ENCODE results near the gene FMN2.

FMN2 gene

DNA sequence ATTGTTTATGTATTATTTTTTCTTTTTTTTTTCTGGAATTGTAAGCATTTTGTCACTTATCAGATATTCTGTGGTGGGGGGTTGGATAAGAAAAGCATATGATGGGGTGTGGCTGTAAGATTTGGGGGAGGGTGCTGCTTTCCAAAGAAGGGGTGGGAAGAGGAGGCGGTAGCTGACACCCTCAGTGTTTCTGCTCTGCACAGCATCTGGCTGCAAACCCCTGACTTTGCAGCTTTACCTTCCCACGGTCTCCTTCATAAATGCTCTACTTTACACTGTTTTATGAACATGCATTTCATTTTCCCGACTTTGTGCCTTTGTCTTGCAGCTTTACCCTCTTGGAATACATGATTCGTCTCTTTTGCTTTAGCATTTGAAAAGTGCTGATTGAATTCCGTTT is 7.6 kb downstream of the FMN2 start:
- DNase-seq, result no peak

DNA sequence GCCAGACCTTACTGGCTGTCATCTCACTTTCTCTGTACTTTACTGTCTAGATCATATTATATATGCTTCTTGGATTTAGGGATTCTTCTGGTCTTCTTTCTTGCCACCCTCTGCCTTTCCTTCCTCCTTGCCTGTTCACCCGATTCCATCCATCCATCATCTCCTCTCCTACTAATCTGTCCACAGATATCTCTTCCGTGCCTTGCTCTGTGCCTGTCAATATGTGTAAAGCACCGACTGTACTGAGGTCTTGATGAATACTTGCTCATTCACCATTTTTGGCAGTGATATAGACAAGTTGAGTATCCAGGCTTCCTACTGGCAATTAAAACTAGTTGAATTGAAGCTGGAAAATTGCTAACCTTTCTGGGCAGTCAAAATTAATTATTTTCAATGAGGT is 8.1 kb downstream of the FMN2 start:
- DNase-seq, result no peak

DNA sequence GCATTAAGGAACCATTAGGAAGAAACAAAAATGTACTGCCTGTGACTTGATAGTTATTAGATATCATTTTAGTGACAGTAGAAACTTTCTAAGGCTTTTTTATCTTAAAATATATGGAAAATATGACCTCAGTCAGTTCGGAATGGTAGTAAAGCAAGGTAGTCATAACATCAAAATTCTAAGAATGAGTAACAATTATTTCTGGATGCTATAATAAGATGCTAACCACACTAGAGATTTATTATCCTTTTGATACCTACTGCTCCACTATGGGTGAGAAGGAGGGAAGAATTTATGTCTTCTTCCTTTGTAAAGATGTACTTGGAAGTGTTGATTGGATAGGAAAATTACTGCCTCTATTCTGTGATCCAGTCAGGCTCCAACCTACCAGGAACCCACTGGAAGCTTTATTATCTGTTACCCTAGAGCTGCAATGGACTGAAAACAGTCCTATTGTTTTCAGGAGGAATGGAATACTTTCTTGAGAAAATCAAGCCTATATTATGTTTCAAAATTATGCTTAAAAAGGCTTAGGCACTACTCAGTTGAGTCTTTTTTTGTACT is 8.8 kb downstream of the FMN2 start:
- DNase-seq, result no peak

DNA sequence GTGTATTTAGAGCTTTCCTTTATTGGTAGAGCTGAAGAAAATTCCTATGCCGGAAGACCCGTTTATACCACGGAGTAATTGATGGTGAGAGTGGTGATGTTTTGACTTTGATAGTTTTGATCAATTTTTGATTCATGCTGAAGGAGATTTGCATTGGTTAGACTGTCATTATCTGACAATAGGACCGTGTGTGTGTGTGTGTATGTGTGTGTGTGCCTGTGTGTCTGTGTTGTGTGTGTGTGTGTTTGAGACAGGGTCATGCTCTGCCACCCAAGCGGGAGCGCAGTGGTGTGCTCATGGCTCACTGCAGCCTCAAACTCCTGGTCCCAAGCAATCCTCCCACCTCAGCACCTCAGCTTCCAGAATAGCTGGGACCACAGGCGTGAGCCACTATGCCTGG is 9.6 kb downstream of the FMN2 start:
- DNase-seq, result no peak

DNA sequence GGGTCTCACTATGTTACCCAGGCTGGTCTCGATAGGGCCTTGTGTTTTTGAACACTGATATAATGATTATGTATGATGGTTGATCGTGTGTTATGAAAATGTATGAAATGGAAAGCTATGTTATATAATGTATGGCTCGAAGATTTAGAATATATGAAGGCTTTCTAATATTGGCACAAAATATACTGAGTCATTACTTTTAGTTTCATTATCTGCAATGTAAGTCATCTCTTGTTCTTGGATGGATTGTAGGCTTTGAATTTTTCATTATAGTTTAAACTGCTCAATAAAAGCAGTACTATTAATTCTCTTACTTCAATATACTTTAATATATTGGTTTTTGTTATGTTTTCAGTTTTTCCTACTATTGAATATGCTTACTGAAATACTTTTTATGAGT is 10.1 kb downstream of the FMN2 start:
- DNase-seq, result no peak

DNA sequence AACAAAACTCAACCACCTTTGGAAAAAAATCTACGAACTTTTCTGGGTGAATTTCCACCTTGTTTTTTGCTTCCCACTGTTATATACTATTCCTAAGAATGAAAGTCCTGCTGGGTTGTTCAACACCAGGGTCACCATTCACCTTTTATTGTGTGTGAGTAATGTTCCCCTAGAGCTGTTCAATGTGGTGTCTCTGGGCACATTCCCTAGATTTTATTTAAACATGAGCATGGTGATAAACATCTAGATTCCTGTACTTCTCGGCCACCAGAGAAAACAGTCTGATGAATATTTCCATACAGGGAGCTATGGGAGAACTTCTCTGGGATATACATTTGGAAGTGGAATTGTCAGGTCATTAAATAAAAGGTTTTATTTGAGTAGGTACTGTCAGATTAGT is 13.0 kb downstream of the FMN2 start:
- no peak for DNase-seq

DNA sequence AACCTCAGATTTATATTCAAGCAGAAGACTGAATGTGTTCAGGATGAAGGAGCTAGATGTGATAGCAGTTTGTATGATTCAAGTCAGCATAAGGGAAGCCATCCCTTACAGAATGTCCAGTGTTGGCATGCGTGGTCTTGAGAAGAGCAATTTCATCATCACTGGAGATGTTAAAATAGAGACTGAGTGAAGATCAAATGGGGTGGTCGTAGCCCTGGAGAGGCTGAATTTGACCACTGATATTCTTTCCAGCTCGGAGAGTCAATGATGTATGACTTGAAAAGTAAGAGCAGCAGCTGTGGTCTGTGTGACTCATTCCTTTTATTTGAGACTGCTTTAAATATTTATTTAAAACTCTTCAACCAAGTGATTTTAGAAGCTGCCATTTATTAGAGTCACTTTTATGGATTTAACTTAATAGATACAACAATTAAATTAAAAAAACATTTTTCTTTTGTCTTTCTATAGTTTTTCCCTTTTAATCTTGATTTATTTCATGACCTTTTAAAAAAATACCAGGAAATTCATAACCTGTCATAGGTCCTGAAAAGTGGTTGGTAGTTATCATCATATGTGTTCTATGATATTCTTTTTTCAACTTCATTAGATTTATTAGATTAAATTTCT is 15.5 kb downstream of the FMN2 start:
- DNase-seq, result no peak

DNA sequence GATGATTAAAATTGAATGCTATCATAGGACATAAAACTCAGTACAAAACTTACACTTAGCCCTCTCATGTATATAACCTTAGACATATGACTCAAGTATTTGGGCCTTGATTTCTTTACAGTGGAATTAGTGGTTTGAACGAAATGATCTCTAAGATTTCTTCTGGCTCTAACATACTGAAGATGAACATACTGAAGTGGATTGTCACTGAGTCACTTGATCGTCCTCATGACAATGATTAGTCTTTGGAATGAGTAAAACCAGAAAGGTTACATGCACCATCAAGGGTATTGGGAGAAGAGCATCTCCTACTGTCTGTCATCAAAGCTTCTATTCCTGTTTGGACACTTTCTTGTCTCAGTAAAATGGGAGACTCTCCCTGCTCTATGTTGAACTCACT is 17.4 kb downstream of the FMN2 start:
- no peak for DNase-seq

DNA sequence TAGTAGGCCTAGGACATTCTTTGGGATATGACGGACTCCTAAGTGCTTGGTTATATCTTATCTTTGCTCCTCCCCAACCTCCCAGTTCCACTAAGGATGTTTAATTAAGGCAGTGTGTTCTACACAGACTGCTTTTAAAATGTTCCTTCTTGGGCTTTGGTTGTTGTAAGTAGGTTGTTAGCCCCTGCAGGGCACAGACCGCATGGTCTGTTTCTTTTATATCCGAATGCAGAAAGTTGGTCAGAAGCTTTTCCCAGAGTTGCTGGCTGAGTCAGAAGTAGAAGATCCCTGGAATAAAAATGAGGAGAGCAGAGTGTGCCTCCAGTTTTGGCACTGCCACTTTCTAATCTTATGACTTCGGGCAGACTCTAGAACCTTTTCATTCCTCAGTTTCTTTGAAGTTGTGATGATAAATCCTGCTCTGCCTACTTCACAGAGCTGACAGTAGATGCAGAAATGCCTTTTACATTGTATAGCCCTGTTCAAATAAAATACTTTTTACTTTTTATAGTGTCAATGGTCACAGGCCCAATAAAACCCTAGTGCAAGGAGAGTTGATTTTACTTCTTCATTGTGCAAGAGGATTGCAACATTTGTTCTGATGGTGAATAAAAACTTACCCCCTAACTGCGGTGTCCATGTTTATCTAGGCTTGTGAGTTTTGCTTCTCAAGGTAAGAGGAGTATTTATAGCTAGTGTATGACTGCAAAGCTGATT is 18.4 kb downstream of the FMN2 start:
- DNase-seq, result no peak

DNA sequence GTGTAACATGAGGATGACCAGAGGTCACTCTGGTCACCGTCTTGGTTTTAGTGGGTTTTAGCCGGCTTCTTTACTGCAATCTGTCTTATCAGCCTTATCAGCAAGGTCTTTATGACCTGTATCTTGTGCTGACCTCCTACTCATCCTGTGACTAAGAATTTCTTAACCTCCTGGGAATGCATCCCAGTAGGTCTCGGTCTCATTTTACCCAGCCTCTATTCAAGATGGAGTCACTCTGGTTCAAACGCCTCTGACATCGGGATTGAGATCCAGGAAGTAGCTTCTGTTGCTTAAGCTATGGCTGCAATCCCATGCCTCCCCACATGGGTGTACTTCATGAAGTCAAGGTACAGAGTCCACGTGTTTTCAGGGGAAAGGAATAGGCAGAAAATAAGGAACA is 19.9 kb downstream of the FMN2 start:
- DNase-seq, result no peak

DNA sequence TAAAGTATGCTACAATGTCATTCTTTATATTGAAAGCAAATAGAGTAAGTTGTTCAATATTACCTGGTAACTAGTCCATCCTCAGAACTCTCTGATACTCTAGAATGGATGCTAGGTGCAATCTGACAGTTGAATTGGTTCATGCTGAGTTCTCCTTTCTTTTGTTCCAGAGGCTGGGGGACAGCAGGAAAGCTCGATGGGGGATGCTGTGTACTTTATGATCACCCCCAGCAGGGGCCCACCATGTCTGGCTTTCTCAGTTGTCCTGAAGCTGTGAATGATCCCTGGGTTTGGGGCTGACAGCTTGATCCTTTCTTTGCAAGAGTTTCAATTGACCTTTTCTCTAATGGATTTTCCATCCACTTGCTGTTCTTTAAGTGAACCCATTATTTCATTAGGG is 22.5 kb downstream of the FMN2 start:
- no peak for DNase-seq

DNA sequence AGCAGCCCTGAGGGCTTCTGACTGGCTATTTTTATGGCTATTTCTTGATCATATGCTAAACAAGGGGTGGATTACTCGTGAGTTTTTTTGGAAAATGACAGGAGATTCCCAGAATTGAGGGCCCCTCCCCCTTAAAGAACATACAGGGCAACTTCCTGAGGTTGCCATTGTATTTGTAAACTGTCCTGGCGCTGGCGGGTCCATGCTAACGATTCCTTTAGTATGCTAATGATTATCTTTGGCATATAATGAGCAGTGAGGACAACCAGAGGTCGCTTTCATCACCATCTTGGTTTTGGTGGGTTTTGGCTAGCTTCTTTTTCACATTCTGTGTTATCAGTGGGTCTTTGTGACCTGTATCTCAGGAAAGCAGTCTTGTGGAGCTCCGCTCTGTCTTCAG is 24.1 kb downstream of the FMN2 start:
- DNase-seq, result no peak

DNA sequence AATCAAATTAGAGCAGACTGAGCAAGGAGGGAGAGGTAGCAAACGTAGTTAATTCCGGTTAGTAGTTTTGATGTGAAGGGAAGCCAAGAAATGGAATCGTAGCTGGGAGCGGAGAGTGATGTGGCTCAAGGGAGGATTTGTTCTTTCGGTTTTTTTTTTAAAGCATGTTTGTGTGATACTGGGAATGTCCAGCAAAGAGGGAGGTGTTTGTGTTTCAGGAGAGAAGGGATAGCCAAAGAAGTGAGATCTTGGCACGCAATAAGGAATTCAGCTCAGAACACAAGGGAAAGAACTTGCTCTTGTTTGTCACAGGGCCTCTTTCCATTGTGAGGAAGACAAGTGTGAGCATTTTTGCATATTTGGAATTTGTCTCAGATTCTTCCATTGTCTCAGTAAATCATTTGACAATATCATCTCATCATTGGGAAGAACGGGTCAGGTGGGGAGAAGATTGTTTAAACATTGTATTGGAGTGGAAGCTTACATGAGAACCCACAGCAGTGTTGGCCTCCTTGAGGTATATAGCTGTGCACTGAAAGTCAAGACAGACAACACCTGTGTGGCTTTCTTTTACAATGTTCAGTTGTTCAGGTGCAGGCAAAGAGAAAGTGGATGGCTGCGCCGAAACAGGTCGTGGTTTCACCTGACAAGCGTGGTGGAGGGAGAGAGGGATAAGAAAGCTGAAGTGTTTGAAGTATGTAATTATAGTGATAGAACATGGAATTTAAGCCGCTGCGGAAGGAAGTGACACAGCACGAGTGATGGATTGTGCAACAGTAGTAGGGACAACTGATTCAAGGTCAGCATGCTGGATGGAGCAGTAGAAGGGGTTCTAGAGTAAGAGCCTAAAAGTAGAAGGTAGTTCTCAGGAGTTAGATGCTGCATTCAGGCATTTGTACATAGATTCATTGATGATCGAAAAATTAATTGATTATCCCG is 25.4 kb downstream of the FMN2 start:
- no peak for DNase-seq

DNA sequence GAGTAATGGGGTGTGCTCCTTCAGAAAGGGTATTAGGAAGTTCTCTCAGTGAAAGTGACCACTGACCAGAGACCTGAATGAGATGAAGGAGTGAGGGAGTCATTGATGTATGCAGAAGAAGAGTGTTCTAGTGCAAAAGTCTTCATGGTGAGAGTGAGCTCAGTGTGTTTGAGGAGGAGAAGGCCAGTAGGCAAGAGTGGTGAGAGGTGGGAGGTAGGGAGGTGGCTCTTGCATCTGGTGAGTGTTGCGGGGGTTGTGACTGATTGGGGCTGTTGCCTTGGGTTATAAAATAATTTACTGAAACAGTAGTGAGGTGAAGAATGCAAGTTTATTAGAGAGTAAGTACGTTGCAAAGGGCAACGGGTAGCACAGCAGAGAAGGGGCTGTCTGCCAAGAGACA is 26.2 kb downstream of the FMN2 start:
- DNase-seq, result no peak

DNA sequence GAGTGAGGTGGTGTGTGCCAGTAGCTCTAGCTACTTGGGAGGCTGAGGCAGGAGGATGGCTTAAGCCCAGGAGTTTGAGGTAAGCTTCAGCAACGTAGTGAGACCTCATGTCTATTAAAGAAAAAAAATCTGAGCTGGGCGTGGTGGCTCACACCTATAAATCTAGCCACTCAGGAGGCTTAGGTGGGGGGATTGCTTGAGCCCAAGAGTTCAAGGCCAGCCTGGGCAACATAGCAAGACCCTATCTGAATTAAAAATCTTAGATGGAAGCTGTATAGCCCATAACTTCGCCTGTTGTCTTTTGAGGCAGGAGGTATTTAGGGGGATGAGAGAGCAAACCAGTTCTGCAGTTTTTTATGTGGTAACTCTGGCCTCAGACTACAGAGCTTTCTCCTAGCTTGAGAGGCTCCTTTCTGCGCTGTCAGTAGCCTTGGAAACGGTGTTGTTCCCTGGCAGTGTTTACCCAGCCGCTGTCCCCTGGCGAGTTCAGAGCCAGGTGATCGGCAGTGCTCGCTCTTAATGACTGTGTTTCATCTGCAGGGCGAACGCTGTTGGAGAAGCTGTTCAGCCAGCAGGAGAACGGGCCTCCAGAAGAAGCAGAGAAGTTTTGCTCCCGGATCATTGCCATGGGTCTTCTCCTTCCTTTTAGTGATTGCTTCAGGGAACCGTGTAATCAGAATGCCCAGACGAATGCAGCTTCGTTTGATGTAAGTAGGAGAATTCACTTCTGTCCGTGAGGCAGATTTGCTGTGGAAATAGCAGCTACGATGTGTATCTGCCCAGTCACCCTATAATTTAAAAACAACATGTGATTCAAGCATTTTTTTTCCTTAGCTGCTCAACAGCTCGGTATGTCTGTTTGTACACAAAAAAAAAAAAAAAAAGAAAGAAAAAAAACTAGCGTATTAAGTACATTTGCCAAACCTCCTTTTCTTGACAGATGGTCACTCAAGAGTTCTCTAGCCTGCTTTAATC is 31.2 kb downstream of the FMN2 start:
- no peak for DNase-seq

DNA sequence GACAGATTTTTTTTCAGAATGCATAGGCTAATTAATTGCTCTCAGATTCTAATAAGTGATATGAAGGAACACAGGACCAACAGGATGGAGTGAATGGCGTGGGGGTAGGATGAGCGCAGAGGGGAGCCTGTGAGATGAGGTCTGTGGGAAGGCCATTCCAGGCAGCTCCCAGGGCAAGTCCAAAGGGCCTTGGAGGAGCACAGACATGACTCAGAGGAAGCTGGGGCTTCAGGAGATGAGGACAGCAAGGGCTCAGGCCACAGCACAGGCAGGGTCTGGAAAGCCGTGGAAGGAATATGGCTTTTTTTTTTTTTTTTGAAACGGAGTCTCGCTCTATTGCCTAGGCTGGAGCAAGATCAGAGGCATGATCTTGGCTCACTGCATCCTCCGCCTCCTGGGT is 35.1 kb downstream of the FMN2 start:
- no peak for DNase-seq

DNA sequence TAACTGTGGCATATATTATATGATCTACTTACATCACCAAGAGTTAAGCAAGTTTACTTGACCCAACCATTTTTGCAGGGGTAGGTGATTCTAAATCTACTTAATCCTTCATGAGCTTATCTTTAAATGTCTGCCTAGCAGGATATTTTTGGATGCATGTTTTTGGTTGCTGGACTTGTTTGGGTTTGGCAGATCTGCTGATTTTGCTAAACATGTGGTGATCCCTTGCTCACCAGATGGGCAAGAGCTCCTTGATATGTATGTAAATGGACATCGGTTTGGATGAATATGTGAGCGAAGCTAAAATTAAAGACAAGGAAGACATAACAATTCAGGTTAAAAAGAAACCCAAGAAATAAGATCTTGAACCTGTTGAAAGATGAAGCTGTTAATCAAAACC is 36.7 kb downstream of the FMN2 start:
- DNase-seq, result no peak

DNA sequence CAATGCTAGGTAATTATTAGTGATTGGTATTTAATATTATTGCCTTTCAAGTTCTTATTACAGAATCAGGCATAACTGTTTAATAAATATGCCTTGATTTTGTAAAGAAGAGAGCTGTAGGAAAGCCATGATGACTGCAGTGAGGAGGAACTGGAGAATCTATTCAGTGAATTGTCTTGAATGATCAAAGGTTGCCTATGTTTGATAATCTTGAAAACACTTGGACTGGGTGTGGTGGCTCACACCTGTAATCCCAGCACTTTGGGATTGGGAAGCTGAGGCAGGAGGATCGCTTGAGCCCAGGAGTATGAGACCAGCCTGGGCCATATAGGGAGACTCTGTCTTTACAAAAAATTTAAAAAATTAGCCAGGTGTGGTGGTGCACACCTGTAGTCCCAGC is 42.4 kb downstream of the FMN2 start:
- DNase-seq, result no peak

DNA sequence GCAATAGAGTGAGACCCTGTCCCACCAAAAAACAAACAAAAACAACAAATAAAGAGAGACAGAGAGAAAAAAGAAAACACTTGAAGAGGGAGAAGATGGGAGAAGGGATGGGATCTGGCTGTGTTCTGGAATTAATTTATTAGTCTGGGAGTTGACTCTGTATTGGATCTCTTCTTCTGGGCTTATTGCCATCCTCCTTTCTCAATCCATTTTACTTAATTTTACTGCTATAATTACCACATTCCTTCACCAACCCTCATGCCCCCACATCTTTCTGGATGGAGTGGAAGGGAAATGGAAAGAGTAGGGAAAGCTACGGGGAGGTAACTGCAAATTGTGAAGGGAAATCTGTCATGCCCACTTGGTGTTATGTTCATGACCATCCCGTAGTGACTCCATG is 42.9 kb downstream of the FMN2 start:
- DNase-seq, result no peak

DNA sequence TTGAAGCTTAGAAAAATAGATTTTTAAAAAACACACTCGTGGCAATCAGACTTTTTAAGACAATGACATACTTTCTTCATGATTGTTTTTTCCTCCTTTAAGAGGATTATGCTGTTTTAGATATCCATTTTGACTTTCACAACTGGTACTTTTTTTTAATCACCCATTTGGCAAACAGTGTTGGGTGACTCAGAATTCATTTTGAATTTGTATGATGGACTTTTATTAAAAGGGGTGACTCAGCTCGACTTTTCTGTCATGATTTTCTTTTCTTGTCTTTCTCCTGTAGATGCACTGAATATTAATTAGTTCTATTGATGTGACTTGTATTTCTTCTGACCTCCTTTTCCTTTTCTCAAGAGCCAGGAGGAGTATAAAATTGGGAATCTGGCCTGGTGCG is 44.7 kb downstream of the FMN2 start:
- DNase-seq, result no peak

DNA sequence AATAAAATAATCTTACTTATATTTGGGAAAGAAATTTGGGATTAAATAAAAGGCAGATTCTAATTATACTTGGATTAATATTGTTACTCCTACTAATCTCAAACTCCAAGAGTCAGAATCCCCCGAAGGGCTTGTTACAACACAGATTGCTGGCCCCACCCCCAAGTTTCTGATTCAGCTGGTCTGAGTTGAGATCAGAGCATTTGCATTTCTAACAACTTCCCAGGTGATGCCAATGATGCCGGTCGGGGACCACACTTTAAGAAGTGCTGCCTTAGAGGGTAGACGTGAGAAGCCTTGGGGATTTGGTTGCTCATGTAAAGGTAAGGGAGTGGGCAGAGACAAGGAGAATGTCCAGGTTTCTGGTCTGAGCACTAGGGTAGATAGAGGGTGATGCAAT is 47.2 kb downstream of the FMN2 start:
- no peak for DNase-seq

DNA sequence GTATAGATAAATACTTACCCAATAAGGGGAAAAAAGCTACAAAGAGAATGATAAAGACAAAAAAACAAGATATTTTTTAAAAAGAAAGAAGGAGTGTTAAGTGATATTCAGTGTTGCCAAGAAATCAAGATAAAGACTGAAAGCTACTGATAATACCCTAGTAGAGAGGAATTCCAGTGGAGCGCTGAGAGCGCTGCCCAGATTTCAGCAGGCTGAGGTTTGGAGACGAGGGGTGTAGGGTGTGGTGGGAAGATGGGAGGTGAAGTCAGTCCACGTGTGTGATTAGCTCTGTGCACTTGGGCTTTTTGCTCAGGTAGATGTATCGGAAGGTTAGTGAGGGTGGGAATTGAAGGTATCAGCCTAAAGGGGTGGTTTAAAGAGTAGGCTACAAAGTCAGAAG is 47.8 kb downstream of the FMN2 start:
- DNase-seq, result no peak

DNA sequence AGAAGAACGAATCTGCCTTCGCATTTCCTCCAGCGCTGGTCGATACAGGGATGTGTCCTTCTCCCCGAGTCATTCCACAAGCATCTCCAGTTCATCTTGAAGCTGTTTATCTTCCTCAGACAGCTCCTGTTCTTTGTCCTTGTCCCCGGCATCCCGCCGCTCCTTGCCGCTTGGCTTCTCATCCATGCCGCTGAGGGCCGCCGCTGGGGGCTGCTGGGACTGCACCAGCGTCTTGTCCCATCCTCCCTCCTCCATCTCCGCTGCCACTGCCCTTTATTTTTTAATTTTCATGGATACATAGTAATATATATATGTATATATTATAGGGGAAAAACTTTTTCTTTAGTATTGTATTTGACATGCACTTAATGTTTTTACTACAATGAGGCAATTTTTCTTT is 53.4 kb downstream of the FMN2 start:
- no peak for DNase-seq

All from NCI-H1048 (cell line).